ENCODE measurements around the gene CC2D1B. TPM values are rescaled to one million over a fixed set of nuclear protein-coding genes. Genes with fewer than 3 reads are reported as not detected.

The CC2D1B gene
- total RNA-seq, 1 donor = 41.6 TPM

- peaks cover 8% of the 10 kb centered on the region for H3K4me1 ChIP-seq (ENCODE audit: insufficient read depth, low read length)
- H3K9me3 ChIP-seq (ENCODE audit: low read depth, low read length) = no peaks in the 10 kb centered on the region
- peaks cover 14% of the 10 kb centered on the region for H3K79me2 ChIP-seq (ENCODE audit: insufficient read depth, low read length)
- H2AFZ ChIP-seq (ENCODE audit: low read length) = no peak overlapping the region
- no peaks in the 10 kb centered on the region for H3K27me3 ChIP-seq (ENCODE audit: insufficient read depth, low read length)
- H3K27ac ChIP-seq (ENCODE audit: low read depth, low read length) = no peak overlapping the region
- no peak for TF ChIP-seq CTCF (IDR thresholded peaks at IDR 0.05; ENCODE audit: extremely low read depth, low read depth, low read length)
- H3K4me3 ChIP-seq (ENCODE audit: insufficient read depth, low read length) = no peak overlapping the region
- H3K36me3 ChIP-seq (ENCODE audit: insufficient read depth, low read length) = peaks cover 3% of the 10 kb centered on the region
- H3K4me2 ChIP-seq (ENCODE audit: insufficient read depth, low read length) = no peak overlapping the region
- peak; percentile 11 for DNase-seq (ENCODE audit: insufficient read length, low spot score, missing footprints)
- no peaks in the 10 kb centered on the region for H4K20me1 ChIP-seq (ENCODE audit: insufficient read depth, low read length)
Observed at GRCh38 chr1:52400131-52400530, 34.1 kb upstream of the CC2D1B start.

GRCh38 chr1:52399629-52400028, 33.6 kb upstream of the CC2D1B start:
- TF ChIP-seq CTCF (IDR thresholded peaks at IDR 0.05; ENCODE audit: extremely low read depth, low read depth, low read length) = no peak
- peak; percentile 22 for DNase-seq (ENCODE audit: insufficient read length, low spot score, missing footprints)
- peaks cover 7% of the 10 kb centered on the region for H3K4me1 ChIP-seq (ENCODE audit: insufficient read depth, low read length)
- no peaks in the 10 kb centered on the region for H3K9me3 ChIP-seq (ENCODE audit: low read depth, low read length)
- no peak overlapping the region for H3K27ac ChIP-seq (ENCODE audit: low read depth, low read length)
- no peak overlapping the region for H2AFZ ChIP-seq (ENCODE audit: low read length)
- H3K79me2 ChIP-seq (ENCODE audit: insufficient read depth, low read length) = peaks cover 9% of the 10 kb centered on the region
- H3K4me2 ChIP-seq (ENCODE audit: insufficient read depth, low read length) = no peak overlapping the region
- no peak overlapping the region for H3K4me3 ChIP-seq (ENCODE audit: insufficient read depth, low read length)
- H4K20me1 ChIP-seq (ENCODE audit: insufficient read depth, low read length) = no peaks in the 10 kb centered on the region
- H3K27me3 ChIP-seq (ENCODE audit: insufficient read depth, low read length) = no peaks in the 10 kb centered on the region
- peaks cover 3% of the 10 kb centered on the region for H3K36me3 ChIP-seq (ENCODE audit: insufficient read depth, low read length)

- Histone ChIP-seq H3K9me3 (ENCODE audit: low read depth, low read length) (no peaks in the 10 kb centered on the region), H4K20me1 (ENCODE audit: insufficient read depth, low read length) (no peaks in the 10 kb centered on the region), H3K4me3 (ENCODE audit: insufficient read depth, low read length) (no peak overlapping the region), H3K36me3 (ENCODE audit: insufficient read depth, low read length) (peaks cover 3% of the 10 kb centered on the region), H3K79me2 (ENCODE audit: insufficient read depth, low read length) (no peaks in the 10 kb centered on the region), H3K4me1 (ENCODE audit: insufficient read depth, low read length) (no peaks in the 10 kb centered on the region), H3K4me2 (ENCODE audit: insufficient read depth, low read length) (no peak overlapping the region), H3K27ac (ENCODE audit: low read depth, low read length) (no peak overlapping the region), H3K27me3 (ENCODE audit: insufficient read depth, low read length) (no peaks in the 10 kb centered on the region), H2AFZ (ENCODE audit: low read length) (no peak overlapping the region)
- no peak for DNase-seq (ENCODE audit: insufficient read length, low spot score, missing footprints)
- no peak for TF ChIP-seq CTCF (IDR thresholded peaks at IDR 0.05; ENCODE audit: extremely low read depth, low read depth, low read length)
Observed at GRCh38 chr1:52393174-52393573, 27.2 kb upstream of the CC2D1B start.

GRCh38 chr1:52386458-52386857, 20.5 kb upstream of the CC2D1B start:
- Histone ChIP-seq H4K20me1 (ENCODE audit: insufficient read depth, low read length) (no peaks in the 10 kb centered on the region), H3K9me3 (ENCODE audit: low read depth, low read length) (no peaks in the 10 kb centered on the region), H3K79me2 (ENCODE audit: insufficient read depth, low read length) (no peaks in the 10 kb centered on the region), H3K4me1 (ENCODE audit: insufficient read depth, low read length) (no peaks in the 10 kb centered on the region), H2AFZ (ENCODE audit: low read length) (no peak overlapping the region), H3K27me3 (ENCODE audit: insufficient read depth, low read length) (no peaks in the 10 kb centered on the region), H3K4me3 (ENCODE audit: insufficient read depth, low read length) (no peak overlapping the region), H3K4me2 (ENCODE audit: insufficient read depth, low read length) (no peak overlapping the region), H3K36me3 (ENCODE audit: insufficient read depth, low read length) (peaks cover 4% of the 10 kb centered on the region), H3K27ac (ENCODE audit: low read depth, low read length) (no peak overlapping the region)
- DNase-seq (ENCODE audit: insufficient read length, low spot score, missing footprints) = no peak
- no peak for TF ChIP-seq CTCF (IDR thresholded peaks at IDR 0.05; ENCODE audit: extremely low read depth, low read depth, low read length)
